ENCODE results near the gene SCEL.
A peak's percentile ranks its signal among the peaks of the same experiment; 100 is the strongest.
"Not testable (repeated sequence)": the region's sequence is repeated elsewhere in the genome, so short reads cannot be mapped to it uniquely, and the experiment has no call there.

The SCEL gene

GRCh38 chr13:77515785-77516184, 19.7 kb upstream of the SCEL start:
- Histone ChIP-seq H3K4me3 (ENCODE audit: low read depth in 1 of 2, low read length in 1 of 2) (no peak overlapping the region), H3K9me3 (no peaks in the 10 kb centered on the region), H3K36me3 (no peaks in the 10 kb centered on the region), H3K4me1 (ENCODE audit: control insufficient read depth in 1 of 2, insufficient read depth in 1 of 2, low read depth in 1 of 2, low read length in 1 of 2) (peaks cover 19 to 25% of the 10 kb centered on the region in 2 experiments), H3K27ac (no peak overlapping the region), H3K27me3 (no peaks in the 10 kb centered on the region)
- no peak for TF ChIP-seq CTCF (IDR thresholded peaks at IDR 0.05)

- no peak for TF ChIP-seq CTCF (IDR thresholded peaks at IDR 0.05)
- Histone ChIP-seq H3K4me3 (ENCODE audit: low read depth in 1 of 2, low read length in 1 of 2) (no peak overlapping the region), H3K4me1 (ENCODE audit: control insufficient read depth in 1 of 2, insufficient read depth in 1 of 2, low read depth in 1 of 2, low read length in 1 of 2) (peaks cover 19 to 25% of the 10 kb centered on the region in 2 experiments), H3K27ac (peak overlapping the region; percentile 15), H3K36me3 (no peaks in the 10 kb centered on the region), H3K9me3 (no peaks in the 10 kb centered on the region), H3K27me3 (no peaks in the 10 kb centered on the region)
Measured at GRCh38 chr13:77516342-77516789, 19.1 kb upstream of the SCEL start.

GRCh38 chr13:77518266-77518665, 17.2 kb upstream of the SCEL start:
- Histone ChIP-seq H3K9me3 (no peaks in the 10 kb centered on the region), H3K4me1 (ENCODE audit: control insufficient read depth in 1 of 2, insufficient read depth in 1 of 2, low read depth in 1 of 2, low read length in 1 of 2) (peaks cover 19 to 35% of the 10 kb centered on the region in 2 experiments), H3K36me3 (no peaks in the 10 kb centered on the region), H3K27me3 (no peaks in the 10 kb centered on the region), H3K4me3 (ENCODE audit: low read depth in 1 of 2, low read length in 1 of 2) (no peak overlapping the region), H3K27ac (no peak overlapping the region)
- no peak for TF ChIP-seq CTCF (IDR thresholded peaks at IDR 0.05)

GRCh38 chr13:77519396-77519795, 16.1 kb upstream of the SCEL start:
- H3K36me3 ChIP-seq; H3K4me3 ChIP-seq (ENCODE audit: low read depth in 1 of 2, low read length in 1 of 2); H3K27ac ChIP-seq; H3K9me3 ChIP-seq; H3K27me3 ChIP-seq: not testable (repeated sequence)
- H3K4me1 ChIP-seq (ENCODE audit: control insufficient read depth in 1 of 2, insufficient read depth in 1 of 2, low read depth in 1 of 2, low read length in 1 of 2), result peaks cover 15 to 30% of the 10 kb centered on the region in 2 experiments

GRCh38 chr13:77519808-77520207, 15.7 kb upstream of the SCEL start:
- Histone ChIP-seq H3K4me3 (ENCODE audit: low read depth in 1 of 2, low read length in 1 of 2) (no peak overlapping the region), H3K27me3 (no peaks in the 10 kb centered on the region), H3K36me3 (no peaks in the 10 kb centered on the region), H3K27ac (no peak overlapping the region), H3K4me1 (ENCODE audit: control insufficient read depth in 1 of 2, insufficient read depth in 1 of 2, low read depth in 1 of 2, low read length in 1 of 2) (peaks cover 15 to 30% of the 10 kb centered on the region in 2 experiments), H3K9me3 (no peaks in the 10 kb centered on the region)
- TF ChIP-seq CTCF (IDR thresholded peaks at IDR 0.05), result no peak

- no peak overlapping the region for H3K27ac ChIP-seq
- no peaks in the 10 kb centered on the region for H3K36me3 ChIP-seq
- peaks cover 8 to 23% of the 10 kb centered on the region in 2 experiments for H3K4me1 ChIP-seq (ENCODE audit: control insufficient read depth in 1 of 2, insufficient read depth in 1 of 2, low read depth in 1 of 2, low read length in 1 of 2)
- no peak overlapping the region for H3K4me3 ChIP-seq (ENCODE audit: low read depth in 1 of 2, low read length in 1 of 2)
- no peaks in the 10 kb centered on the region for H3K27me3 ChIP-seq
- TF ChIP-seq CTCF (IDR thresholded peaks at IDR 0.05), result no peak
- H3K9me3 ChIP-seq, result no peaks in the 10 kb centered on the region
Measured at GRCh38 chr13:77521194-77521593, 14.3 kb upstream of the SCEL start.
